Astrocyte (in vitro differentiated cells and primary cell): ENCODE measurements around the gene CIT. TPM values are rescaled to one million over a fixed set of nuclear protein-coding genes. Genes with fewer than 3 reads are reported as not detected.
A peak's percentile ranks its signal among the peaks of the same experiment; 100 is the strongest.
"Not testable (repeated sequence)": the region's sequence is repeated elsewhere in the genome, so short reads cannot be mapped to it uniquely, and the experiment has no call there.

Experiments
- DNase-seq: peaks from one replicate; pipeline ENCODE4 v3.0.0-alpha.2; 2010; ENCODE audit warnings: low read depth
- FAIRE-seq: peaks from 2 replicates; lab custom pipeline; 2011; peaks lifted over from hg19 to GRCh38; lab: Jason Lieb, UNC
- H2AFZ ChIP-seq: 2 replicates; pipeline ENCODE4 v1.6.0; 2012; ENCODE audit warnings: low read depth, low read length, inconsistent platforms
- H3K27ac ChIP-seq: 2 replicates; pipeline ENCODE4 v1.5.1; 2011; ENCODE audit warnings: low read depth, low read length, inconsistent platforms
- H3K27me3 ChIP-seq: 2 replicates; pipeline ENCODE4 v1.6.0; 2011; ENCODE audit warnings: low read length, inconsistent platforms; ENCODE audit not compliant: insufficient read depth
- H3K36me3 ChIP-seq: 2 replicates; pipeline ENCODE4 v1.5.1; 2011; ENCODE audit warnings: low read length, inconsistent platforms; ENCODE audit not compliant: insufficient read depth
- H3K4me1 ChIP-seq: 2 replicates; pipeline ENCODE4 v1.5.1; 2011; ENCODE audit warnings: low read length, inconsistent platforms; ENCODE audit not compliant: insufficient read depth
- H3K4me2 ChIP-seq: 2 replicates; pipeline ENCODE4 v1.6.0; 2012; ENCODE audit warnings: low read length, inconsistent platforms
- H3K4me3 ChIP-seq: 2 replicates; pipeline ENCODE4 v1.5.1; 2011; ENCODE audit warnings: low read depth, mild to moderate bottlenecking, low read length, inconsistent platforms; ENCODE audit not compliant: insufficient read depth
- H3K79me2 ChIP-seq: 2 replicates; pipeline ENCODE4 v1.6.0; 2012; ENCODE audit warnings: mild to moderate bottlenecking, low read length, inconsistent platforms; ENCODE audit not compliant: insufficient read depth
- H3K9ac ChIP-seq: 2 replicates; pipeline ENCODE4 v1.6.0; 2012; ENCODE audit warnings: mild to moderate bottlenecking, low read length, inconsistent platforms
- H3K9me3 ChIP-seq: 2 replicates; pipeline ENCODE4 v1.5.1; 2012; ENCODE audit warnings: low read depth, mild to moderate bottlenecking, low read length, inconsistent platforms; ENCODE audit not compliant: insufficient read depth
- H4K20me1 ChIP-seq: 2 replicates; pipeline ENCODE4 v1.6.0; 2012; ENCODE audit warnings: low read length, inconsistent platforms; ENCODE audit not compliant: insufficient read depth
- H3K27ac Mint-ChIP-seq: one replicate; pipeline ENCODE4 v1.8.0; 2021; ENCODE audit warnings: mild to moderate bottlenecking, mixed read lengths; ENCODE audit not compliant: unreplicated experiment
- H3K27me3 Mint-ChIP-seq: one replicate; pipeline ENCODE4 v1.8.0; 2021; ENCODE audit warnings: low read depth, mixed read lengths; ENCODE audit not compliant: unreplicated experiment
- H3K36me3 Mint-ChIP-seq: one replicate; pipeline ENCODE4 v1.8.0; 2021; ENCODE audit warnings: low read depth, mixed read lengths; ENCODE audit not compliant: unreplicated experiment
- H3K4me1 Mint-ChIP-seq: one replicate; pipeline ENCODE4 v1.8.0; 2021; ENCODE audit warnings: low read depth, mixed read lengths; ENCODE audit not compliant: unreplicated experiment
- H3K4me3 Mint-ChIP-seq: one replicate; pipeline ENCODE4 v1.8.0; 2021; ENCODE audit warnings: mild to moderate bottlenecking, moderate library complexity, mixed read lengths; ENCODE audit not compliant: unreplicated experiment
- H3K9me3 Mint-ChIP-seq: one replicate; pipeline ENCODE4 v1.8.0; 2021; ENCODE audit warnings: mild to moderate bottlenecking, mixed read lengths; ENCODE audit not compliant: unreplicated experiment
- EZH2 ChIP-seq: IDR thresholded peaks from 2 replicates; pipeline ENCODE4 v1.6.1; 2012; ENCODE audit warnings: mild to moderate bottlenecking, low read length, inconsistent platforms; ENCODE audit not compliant: insufficient read depth
- total RNA-seq: library from RNA; stranded (reverse); gene quantifications from 2 replicates; pipeline ENCODE4 v1.2.1, GENCODE V29; 2021
- TF ChIP-seq, protein P1 (sequence below): IDR thresholded peaks from 2 replicates; pipeline ENCODE4 v1.5.1; 2011; ENCODE audit warnings: low read depth, mild to moderate bottlenecking, inconsistent platforms, low read length, moderate library complexity; ENCODE audit not compliant: insufficient read depth

CIT gene
- total RNA-seq, 1 donor from 2014 or later, result 4.5 TPM

DNA sequence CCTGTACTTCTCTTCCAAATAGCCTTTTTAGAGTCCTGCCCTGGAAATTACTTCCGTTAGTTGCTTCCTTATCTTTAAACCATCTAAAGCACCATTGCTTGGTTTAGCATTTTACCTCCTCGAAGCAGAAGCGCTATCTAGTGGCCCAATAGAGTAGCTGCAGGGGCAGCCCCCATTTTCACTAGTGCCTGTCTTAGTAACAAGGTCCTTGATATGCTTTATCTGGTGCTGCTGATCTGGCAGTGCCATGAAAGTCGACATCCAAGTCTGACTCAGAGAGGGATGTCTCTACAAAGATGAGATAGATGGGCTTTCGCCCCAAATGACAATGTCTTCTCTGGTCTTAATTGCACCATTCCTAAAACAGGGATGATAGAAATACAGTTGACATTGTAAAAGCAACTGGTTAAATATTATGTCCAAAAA, 25.0 kb upstream of the CIT start:
- Histone ChIP-seq H2AFZ (no peak overlapping the region), H3K4me1 (no peaks in the 10 kb centered on the region), H3K36me3 (no peaks in the 10 kb centered on the region), H3K9me3 (no peaks in the 10 kb centered on the region), H3K4me2 (no peak overlapping the region), H4K20me1 (no peaks in the 10 kb centered on the region), H3K27me3 (no peaks in the 10 kb centered on the region), H3K79me2 (no peaks in the 10 kb centered on the region), H3K9ac (no peak overlapping the region), H3K4me3 (no peak overlapping the region), H3K27ac (no peak overlapping the region)
- Mint-ChIP-seq H3K4me1 (no peaks in the 10 kb centered on the region), H3K4me3 (no peak overlapping the region), H3K9me3 (no peaks in the 10 kb centered on the region), H3K36me3 (no peaks in the 10 kb centered on the region), H3K27ac (no peak overlapping the region), H3K27me3 (peaks cover 3% of the 10 kb centered on the region)
- TF ChIP-seq, protein P1, sequence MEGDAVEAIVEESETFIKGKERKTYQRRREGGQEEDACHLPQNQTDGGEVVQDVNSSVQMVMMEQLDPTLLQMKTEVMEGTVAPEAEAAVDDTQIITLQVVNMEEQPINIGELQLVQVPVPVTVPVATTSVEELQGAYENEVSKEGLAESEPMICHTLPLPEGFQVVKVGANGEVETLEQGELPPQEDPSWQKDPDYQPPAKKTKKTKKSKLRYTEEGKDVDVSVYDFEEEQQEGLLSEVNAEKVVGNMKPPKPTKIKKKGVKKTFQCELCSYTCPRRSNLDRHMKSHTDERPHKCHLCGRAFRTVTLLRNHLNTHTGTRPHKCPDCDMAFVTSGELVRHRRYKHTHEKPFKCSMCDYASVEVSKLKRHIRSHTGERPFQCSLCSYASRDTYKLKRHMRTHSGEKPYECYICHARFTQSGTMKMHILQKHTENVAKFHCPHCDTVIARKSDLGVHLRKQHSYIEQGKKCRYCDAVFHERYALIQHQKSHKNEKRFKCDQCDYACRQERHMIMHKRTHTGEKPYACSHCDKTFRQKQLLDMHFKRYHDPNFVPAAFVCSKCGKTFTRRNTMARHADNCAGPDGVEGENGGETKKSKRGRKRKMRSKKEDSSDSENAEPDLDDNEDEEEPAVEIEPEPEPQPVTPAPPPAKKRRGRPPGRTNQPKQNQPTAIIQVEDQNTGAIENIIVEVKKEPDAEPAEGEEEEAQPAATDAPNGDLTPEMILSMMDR, result peak; percentile 91
- no peak for TF ChIP-seq EZH2
- no peak for FAIRE-seq
- peak; percentile 44 for DNase-seq

DNA sequence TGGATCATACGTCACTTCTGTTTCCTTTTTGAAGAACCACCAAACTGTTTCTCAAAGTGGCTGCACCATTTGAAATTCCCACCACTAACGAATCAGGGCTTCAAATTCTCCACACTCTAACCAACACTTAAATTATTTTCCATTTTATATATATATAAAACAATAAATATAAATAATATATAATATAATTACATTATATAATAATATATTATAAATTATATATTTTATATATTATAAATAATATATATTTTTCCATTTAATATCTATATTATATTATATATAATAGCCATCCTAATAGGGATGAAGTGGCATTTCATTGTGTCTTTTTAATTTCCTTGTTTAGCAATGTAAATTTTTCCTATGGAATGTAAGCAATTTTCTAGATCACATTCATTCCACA, 24.6 kb upstream of the CIT start:
- H3K36me3 Mint-ChIP-seq, result no peaks in the 10 kb centered on the region
- Histone ChIP-seq H4K20me1 (no peaks in the 10 kb centered on the region), H3K36me3 (no peaks in the 10 kb centered on the region), H3K9ac (no peak overlapping the region), H3K9me3 (no peaks in the 10 kb centered on the region), H3K79me2 (no peaks in the 10 kb centered on the region), H3K4me3 (no peak overlapping the region), H3K4me1 (no peaks in the 10 kb centered on the region), H3K4me2 (no peak overlapping the region), H3K27me3 (no peaks in the 10 kb centered on the region), H3K27ac (no peak overlapping the region), H2AFZ (no peak overlapping the region)
- DNase-seq (no peak), FAIRE-seq (no peak)
- no peak overlapping the region for H3K27ac Mint-ChIP-seq
- H3K4me1 Mint-ChIP-seq, result no peaks in the 10 kb centered on the region
- H3K27me3 Mint-ChIP-seq, result peaks cover 3% of the 10 kb centered on the region
- TF ChIP-seq, protein P1, result no peak
- no peak for TF ChIP-seq EZH2
- no peak overlapping the region for H3K4me3 Mint-ChIP-seq
- no peaks in the 10 kb centered on the region for H3K9me3 Mint-ChIP-seq

- H3K4me3 Mint-ChIP-seq, result no peak overlapping the region
- H3K9me3 Mint-ChIP-seq, result peaks cover 2% of the 10 kb centered on the region
- peaks cover 3% of the 10 kb centered on the region for H3K27me3 Mint-ChIP-seq
- no peak overlapping the region for H3K27ac ChIP-seq
- TF ChIP-seq, protein P1, result no peak
- TF ChIP-seq EZH2, result no peak
- no peaks in the 10 kb centered on the region for H3K36me3 Mint-ChIP-seq
- no peak overlapping the region for H3K4me2 ChIP-seq
- H3K79me2 ChIP-seq, result no peaks in the 10 kb centered on the region
- FAIRE-seq (no peak), DNase-seq (no peak)
- peaks cover 1% of the 10 kb centered on the region for H3K4me1 Mint-ChIP-seq
- H3K27me3 ChIP-seq, result no peaks in the 10 kb centered on the region
- H3K27ac Mint-ChIP-seq, result no peak overlapping the region
- H3K4me1 ChIP-seq, result no peaks in the 10 kb centered on the region
- H3K36me3 ChIP-seq, result no peaks in the 10 kb centered on the region
- H3K9me3 ChIP-seq, result no peaks in the 10 kb centered on the region
- H3K4me3 ChIP-seq, result no peak overlapping the region
- no peaks in the 10 kb centered on the region for H4K20me1 ChIP-seq
- H2AFZ ChIP-seq, result no peak overlapping the region
- no peak overlapping the region for H3K9ac ChIP-seq
Measured at GRCh38 chr12:119894916-119895315, 17.8 kb upstream of the CIT start.

DNA sequence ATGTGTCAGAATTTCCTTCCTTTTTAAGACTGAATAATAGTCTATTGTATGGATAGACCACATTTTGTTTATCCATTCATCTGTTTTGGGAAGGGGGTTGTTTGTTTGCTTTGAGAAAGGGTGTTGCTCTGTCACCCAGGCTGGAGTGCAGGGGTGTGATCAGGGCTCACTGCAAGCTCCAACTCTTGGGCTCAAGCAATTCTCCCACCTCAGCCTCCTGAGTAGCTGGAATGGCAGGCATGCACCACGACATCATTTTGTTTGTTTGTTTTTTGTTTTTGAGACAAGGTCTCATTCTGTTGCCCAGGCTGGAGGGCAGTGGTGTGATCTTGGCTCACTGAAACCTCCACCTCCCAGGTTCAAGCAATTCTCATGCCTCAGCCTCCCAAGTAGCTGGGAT, 15.5 kb upstream of the CIT start:
- not testable (repeated sequence) for H3K9me3 ChIP-seq, H3K79me2 ChIP-seq, H3K4me3 ChIP-seq, H3K36me3 Mint-ChIP-seq, H3K4me1 ChIP-seq, H3K9ac ChIP-seq, H3K4me3 Mint-ChIP-seq, H3K27me3 Mint-ChIP-seq, H3K27me3 ChIP-seq, H3K4me1 Mint-ChIP-seq, H3K36me3 ChIP-seq, FAIRE-seq, H3K27ac ChIP-seq, H4K20me1 ChIP-seq, DNase-seq, H3K4me2 ChIP-seq, H2AFZ ChIP-seq, H3K9me3 Mint-ChIP-seq, H3K27ac Mint-ChIP-seq
